OCI-LY7 (cell line): ENCODE data around the gene DYRK2.

ENCODE experiments used
- CTCF ChIP-seq: fragments of 200-600 bp; sonication (generic); conservative IDR thresholded peaks from 2 replicates; pipeline ENCODE4 v1.5.1; 2014; ENCODE audit warnings: mild to moderate bottlenecking, antibody characterized with exemption, low read length, moderate library complexity, mixed read lengths
- EZH2phosphoT487 ChIP-seq: fragments of 200-600 bp; sonication (generic); IDR thresholded peaks from 2 replicates; pipeline ENCODE4 v1.6.1; 2018; ENCODE audit warnings: low read depth, borderline replicate concordance, mild to moderate bottlenecking, mixed run types, antibody characterized with exemption, low read length, moderate library complexity, mixed read lengths

- no peak for TF ChIP-seq CTCF
- TF ChIP-seq EZH2phosphoT487 = no peak
These were observed 16.5 kb upstream of the DYRK2 start for GRCh38 chr12:67632005-67632404.
